ENCODE data around the gene PSMD11. TPM values are rescaled to one million over a fixed set of nuclear protein-coding genes. Genes with fewer than 3 reads are reported as not detected.

Gene PSMD11
- total and polyA plus RNA-seq, 2 of the 13 experiments (the other 11 are each of a cell fraction or from before 2014, with no cell fraction given): 69.8 to 152 TPM

- TF ChIP-seq, protein P1, sequence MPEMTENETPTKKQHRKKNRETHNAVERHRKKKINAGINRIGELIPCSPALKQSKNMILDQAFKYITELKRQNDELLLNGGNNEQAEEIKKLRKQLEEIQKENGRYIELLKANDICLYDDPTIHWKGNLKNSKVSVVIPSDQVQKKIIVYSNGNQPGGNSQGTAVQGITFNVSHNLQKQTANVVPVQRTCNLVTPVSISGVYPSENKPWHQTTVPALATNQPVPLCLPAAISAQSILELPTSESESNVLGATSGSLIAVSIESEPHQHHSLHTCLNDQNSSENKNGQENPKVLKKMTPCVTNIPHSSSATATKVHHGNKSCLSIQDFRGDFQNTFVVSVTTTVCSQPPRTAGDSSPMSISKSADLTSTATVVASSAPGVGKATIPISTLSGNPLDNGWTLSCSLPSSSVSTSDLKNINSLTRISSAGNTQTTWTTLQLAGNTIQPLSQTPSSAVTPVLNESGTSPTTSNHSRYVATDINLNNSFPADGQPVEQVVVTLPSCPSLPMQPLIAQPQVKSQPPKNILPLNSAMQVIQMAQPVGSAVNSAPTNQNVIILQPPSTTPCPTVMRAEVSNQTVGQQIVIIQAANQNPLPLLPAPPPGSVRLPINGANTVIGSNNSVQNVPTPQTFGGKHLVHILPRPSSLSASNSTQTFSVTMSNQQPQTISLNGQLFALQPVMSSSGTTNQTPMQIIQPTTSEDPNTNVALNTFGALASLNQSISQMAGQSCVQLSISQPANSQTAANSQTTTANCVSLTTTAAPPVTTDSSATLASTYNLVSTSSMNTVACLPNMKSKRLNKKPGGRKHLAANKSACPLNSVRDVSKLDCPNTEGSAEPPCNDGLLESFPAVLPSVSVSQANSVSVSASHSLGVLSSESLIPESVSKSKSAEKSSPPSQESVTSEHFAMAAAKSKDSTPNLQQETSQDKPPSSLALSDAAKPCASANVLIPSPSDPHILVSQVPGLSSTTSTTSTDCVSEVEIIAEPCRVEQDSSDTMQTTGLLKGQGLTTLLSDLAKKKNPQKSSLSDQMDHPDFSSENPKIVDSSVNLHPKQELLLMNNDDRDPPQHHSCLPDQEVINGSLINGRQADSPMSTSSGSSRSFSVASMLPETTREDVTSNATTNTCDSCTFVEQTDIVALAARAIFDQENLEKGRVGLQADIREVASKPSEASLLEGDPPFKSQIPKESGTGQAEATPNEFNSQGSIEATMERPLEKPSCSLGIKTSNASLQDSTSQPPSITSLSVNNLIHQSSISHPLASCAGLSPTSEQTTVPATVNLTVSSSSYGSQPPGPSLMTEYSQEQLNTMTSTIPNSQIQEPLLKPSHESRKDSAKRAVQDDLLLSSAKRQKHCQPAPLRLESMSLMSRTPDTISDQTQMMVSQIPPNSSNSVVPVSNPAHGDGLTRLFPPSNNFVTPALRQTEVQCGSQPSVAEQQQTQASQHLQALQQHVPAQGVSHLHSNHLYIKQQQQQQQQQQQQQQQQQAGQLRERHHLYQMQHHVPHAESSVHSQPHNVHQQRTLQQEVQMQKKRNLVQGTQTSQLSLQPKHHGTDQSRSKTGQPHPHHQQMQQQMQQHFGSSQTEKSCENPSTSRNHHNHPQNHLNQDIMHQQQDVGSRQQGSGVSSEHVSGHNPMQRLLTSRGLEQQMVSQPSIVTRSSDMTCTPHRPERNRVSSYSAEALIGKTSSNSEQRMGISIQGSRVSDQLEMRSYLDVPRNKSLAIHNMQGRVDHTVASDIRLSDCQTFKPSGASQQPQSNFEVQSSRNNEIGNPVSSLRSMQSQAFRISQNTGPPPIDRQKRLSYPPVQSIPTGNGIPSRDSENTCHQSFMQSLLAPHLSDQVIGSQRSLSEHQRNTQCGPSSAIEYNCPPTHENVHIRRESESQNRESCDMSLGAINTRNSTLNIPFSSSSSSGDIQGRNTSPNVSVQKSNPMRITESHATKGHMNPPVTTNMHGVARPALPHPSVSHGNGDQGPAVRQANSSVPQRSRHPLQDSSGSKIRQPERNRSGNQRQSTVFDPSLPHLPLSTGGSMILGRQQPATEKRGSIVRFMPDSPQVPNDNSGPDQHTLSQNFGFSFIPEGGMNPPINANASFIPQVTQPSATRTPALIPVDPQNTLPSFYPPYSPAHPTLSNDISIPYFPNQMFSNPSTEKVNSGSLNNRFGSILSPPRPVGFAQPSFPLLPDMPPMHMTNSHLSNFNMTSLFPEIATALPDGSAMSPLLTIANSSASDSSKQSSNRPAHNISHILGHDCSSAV (CRISPR knock-in tag; IDR thresholded peaks at IDR 0.05; ENCODE audit: borderline replicate concordance): no peak
- TF ChIP-seq ZNF160 (CRISPR knock-in tag; IDR thresholded peaks at IDR 0.05) (no peak), ZNF652 (CRISPR knock-in tag; IDR thresholded peaks at IDR 0.05; ENCODE audit: borderline replicate concordance, low read depth) (no peak), HOXA3 (CRISPR knock-in tag; IDR thresholded peaks at IDR 0.05) (no peak), ZNF510 (CRISPR knock-in tag; IDR thresholded peaks at IDR 0.05; ENCODE audit: low read depth) (no peak), PHF20 (CRISPR knock-in tag; IDR thresholded peaks at IDR 0.05) (no peak)
These were observed 32.9 kb downstream of the PSMD11 start (continued) for GRCh38 chr17:32477220-32477619.
